ENCODE results near the gene CRTAC1.

The CRTAC1 gene

GRCh38 chr10:97836446-97836845 lies 194.0 kb downstream of the CRTAC1 start:
- Mint-ChIP-seq H3K27me3 (no peaks in the 10 kb centered on the region), H3K9me3 (peaks cover 7% of the 10 kb centered on the region), H3K4me1 (peaks cover 12% of the 10 kb centered on the region), H3K4me3 (no peak overlapping the region), H3K27ac (no peak overlapping the region), H3K36me3 (ENCODE audit: low read depth) (no peaks in the 10 kb centered on the region)
- DNase-seq (no peak), ATAC-seq (no peak)

GRCh38 chr10:97831259-97831658 lies 199.2 kb downstream of the CRTAC1 start:
- Mint-ChIP-seq H3K9me3 (peaks cover 3% of the 10 kb centered on the region), H3K27me3 (no peaks in the 10 kb centered on the region), H3K4me3 (no peak overlapping the region), H3K4me1 (peaks cover 12% of the 10 kb centered on the region), H3K36me3 (ENCODE audit: low read depth) (no peaks in the 10 kb centered on the region), H3K27ac (no peak overlapping the region)
- ATAC-seq (no peak), DNase-seq (no peak)

GRCh38 chr10:97830064-97830463 lies 200.4 kb downstream of the CRTAC1 start:
- Mint-ChIP-seq H3K4me1 (peaks cover 12% of the 10 kb centered on the region), H3K27ac (no peak overlapping the region), H3K4me3 (no peak overlapping the region), H3K27me3 (no peaks in the 10 kb centered on the region), H3K9me3 (no peaks in the 10 kb centered on the region), H3K36me3 (ENCODE audit: low read depth) (no peaks in the 10 kb centered on the region)
- ATAC-seq (no peak), DNase-seq (no peak)

- no peaks in the 10 kb centered on the region for H3K27me3 Mint-ChIP-seq
These were observed 201.7 kb downstream of the CRTAC1 start for GRCh38 chr10:97828721-97829120.

GRCh38 chr10:97827702-97828291 lies 202.6 kb downstream of the CRTAC1 start:
- peaks cover 12% of the 10 kb centered on the region for H3K4me1 Mint-ChIP-seq
- no peak overlapping the region for H3K4me3 Mint-ChIP-seq
- no peaks in the 10 kb centered on the region for H3K27me3 Mint-ChIP-seq
- no peaks in the 10 kb centered on the region for H3K36me3 Mint-ChIP-seq (ENCODE audit: low read depth)
- no peak for DNase-seq
- H3K27ac Mint-ChIP-seq = no peak overlapping the region
- H3K9me3 Mint-ChIP-seq = no peaks in the 10 kb centered on the region
- ATAC-seq = no peak

More at GRCh38 chr10:97828721-97829120, 201.7 kb downstream of the CRTAC1 start:
- Mint-ChIP-seq H3K27ac (no peak overlapping the region), H3K4me3 (no peak overlapping the region), H3K36me3 (ENCODE audit: low read depth) (no peaks in the 10 kb centered on the region), H3K9me3 (no peaks in the 10 kb centered on the region), H3K4me1 (peaks cover 12% of the 10 kb centered on the region)
- no peak for DNase-seq
- no peak for ATAC-seq

GRCh38 chr10:97826892-97827291 lies 203.5 kb downstream of the CRTAC1 start:
- ATAC-seq (no peak), DNase-seq (no peak)
- peaks cover 15% of the 10 kb centered on the region for H3K4me1 Mint-ChIP-seq
- no peaks in the 10 kb centered on the region for H3K36me3 Mint-ChIP-seq (ENCODE audit: low read depth)
- H3K27me3 Mint-ChIP-seq = no peaks in the 10 kb centered on the region
- H3K4me3 Mint-ChIP-seq = no peak overlapping the region
- no peak overlapping the region for H3K27ac Mint-ChIP-seq
- H3K9me3 Mint-ChIP-seq = no peaks in the 10 kb centered on the region

- no peak overlapping the region for H3K4me3 Mint-ChIP-seq
- no peak overlapping the region for H3K27ac Mint-ChIP-seq
- H3K27me3 Mint-ChIP-seq = no peaks in the 10 kb centered on the region
- H3K4me1 Mint-ChIP-seq = peaks cover 15% of the 10 kb centered on the region
- no peak for ATAC-seq
- H3K9me3 Mint-ChIP-seq = no peaks in the 10 kb centered on the region
- DNase-seq = no peak
- H3K36me3 Mint-ChIP-seq (ENCODE audit: low read depth) = no peaks in the 10 kb centered on the region
These were observed 205.2 kb downstream of the CRTAC1 start for GRCh38 chr10:97825020-97825760.

GRCh38 chr10:97823734-97824133 lies 206.7 kb downstream of the CRTAC1 start:
- no peak for DNase-seq
- ATAC-seq = no peak
- H3K36me3 Mint-ChIP-seq (ENCODE audit: low read depth) = no peaks in the 10 kb centered on the region
- no peak overlapping the region for H3K27ac Mint-ChIP-seq
- H3K9me3 Mint-ChIP-seq = no peaks in the 10 kb centered on the region
- peaks cover 8% of the 10 kb centered on the region for H3K4me1 Mint-ChIP-seq
- H3K4me3 Mint-ChIP-seq = no peak overlapping the region
- H3K27me3 Mint-ChIP-seq = no peaks in the 10 kb centered on the region

- DNase-seq = no peak
- peaks cover 4% of the 10 kb centered on the region for H3K4me1 Mint-ChIP-seq
- ATAC-seq = no peak
- no peaks in the 10 kb centered on the region for H3K36me3 Mint-ChIP-seq (ENCODE audit: low read depth)
- H3K4me3 Mint-ChIP-seq = no peak overlapping the region
- H3K27me3 Mint-ChIP-seq = no peaks in the 10 kb centered on the region
- H3K9me3 Mint-ChIP-seq = no peaks in the 10 kb centered on the region
- H3K27ac Mint-ChIP-seq = no peak overlapping the region
These were observed 208.1 kb downstream of the CRTAC1 start for GRCh38 chr10:97822261-97822687.

GRCh38 chr10:97821308-97822038 lies 208.9 kb downstream of the CRTAC1 start:
- Mint-ChIP-seq H3K36me3 (ENCODE audit: low read depth) (no peaks in the 10 kb centered on the region), H3K27me3 (no peaks in the 10 kb centered on the region), H3K9me3 (no peaks in the 10 kb centered on the region), H3K27ac (no peak overlapping the region), H3K4me1 (peaks cover 4% of the 10 kb centered on the region), H3K4me3 (no peak overlapping the region)
- ATAC-seq = no peak
- DNase-seq = no peak

- Mint-ChIP-seq H3K4me1 (peaks cover 4% of the 10 kb centered on the region), H3K36me3 (ENCODE audit: low read depth) (no peaks in the 10 kb centered on the region), H3K27me3 (no peaks in the 10 kb centered on the region), H3K9me3 (no peaks in the 10 kb centered on the region), H3K4me3 (no peak overlapping the region), H3K27ac (no peak overlapping the region)
- ATAC-seq (no peak), DNase-seq (no peak)
These were observed 210.2 kb downstream of the CRTAC1 start for GRCh38 chr10:97820096-97820704.

- Mint-ChIP-seq H3K27ac (no peak overlapping the region), H3K36me3 (ENCODE audit: low read depth) (no peaks in the 10 kb centered on the region), H3K27me3 (no peaks in the 10 kb centered on the region), H3K4me1 (peaks cover 4% of the 10 kb centered on the region), H3K4me3 (no peak overlapping the region), H3K9me3 (no peaks in the 10 kb centered on the region)
- DNase-seq (no peak), ATAC-seq (no peak)
These were observed 211.8 kb downstream of the CRTAC1 start for GRCh38 chr10:97818572-97818971.

- no peak overlapping the region for H3K27ac Mint-ChIP-seq
- peaks cover 6% of the 10 kb centered on the region for H3K4me1 Mint-ChIP-seq
- H3K36me3 Mint-ChIP-seq (ENCODE audit: low read depth) = no peaks in the 10 kb centered on the region
- ATAC-seq (no peak), DNase-seq (no peak)
- H3K4me3 Mint-ChIP-seq = no peak overlapping the region
- no peaks in the 10 kb centered on the region for H3K27me3 Mint-ChIP-seq
- no peaks in the 10 kb centered on the region for H3K9me3 Mint-ChIP-seq
These were observed 213.8 kb downstream of the CRTAC1 start for GRCh38 chr10:97816609-97817008.
